22Rv1 (cell line): ENCODE data around the gene CMIP.

Experiments used
- CTCF ChIP-seq: fragments of 450-650 bp; IDR thresholded peaks from 2 replicates; pipeline ENCODE4 v1.5.1; 2017; ENCODE audit warnings: mild to moderate bottlenecking
- ZFX ChIP-seq: fragments of 450-650 bp; IDR thresholded peaks from 2 replicates; pipeline ENCODE4 v1.6.1; 2017; ENCODE audit warnings: antibody characterized with exemption, borderline replicate concordance

GRCh38 chr16:81483970-81484595 lies 39.5 kb downstream of the CMIP start:
- TF ChIP-seq CTCF = no peak
- no peak for TF ChIP-seq ZFX
